Liver (tissue), 3 donors: ENCODE measurements around the gene TRPV4.

Experiments
- CTCF ChIP-seq: fragments of 150-350 bp; IDR thresholded peaks from 2 replicates; pipeline ENCODE4 v1.5.1; 2017; ENCODE audit warnings: improper control_type of control experiment, low read depth, low read length; ENCODE audit not compliant: missing input control
- FOXA1 ChIP-seq: IDR thresholded peaks from 2 replicates; pipeline ENCODE4 v1.6.1; 2016; ENCODE audit warnings: antibody characterized with exemption
- MAX ChIP-seq: IDR thresholded peaks from 2 replicates; pipeline ENCODE4 v1.6.1; 2016; ENCODE audit warnings: antibody characterized with exemption
- TAF1 ChIP-seq: conservative IDR thresholded peaks from 2 replicates; pipeline ENCODE4 v1.6.1; 2016; ENCODE audit warnings: antibody characterized with exemption, mild to moderate bottlenecking
- donor health status: healthy.
- donor health status: healthy.

GRCh38 chr12:109775172-109775881 is 57.9 kb downstream of the TRPV4 start:
- TF ChIP-seq MAX: no peak
- no peak for TF ChIP-seq TAF1
- TF ChIP-seq FOXA1: no peak
- peak; percentile 89 for TF ChIP-seq CTCF
